Mucosa of descending colon (tissue), 3 donors: Measurements from ENCODE around the gene INPP5A. TPM values are rescaled to one million over a fixed set of nuclear protein-coding genes. Genes with fewer than 3 reads are reported as not detected.

Source experiments
- ATAC-seq: fragments of 200-7000 bp; cut with Tn5 transposase; one replicate; pipeline ENCODE4 v1.9.1; 2020; ENCODE audit warnings: mild to moderate bottlenecking, moderate library complexity
- DNase-seq, 3 donors: peaks; one replicate each; pipeline ENCODE4 v3.0.0-alpha.2; 2020
- H3K36me3 ChIP-seq: fragments of 200-600 bp; one replicate; pipeline ENCODE4 v1.8.0; 2021; ENCODE audit warnings: low read depth, mild to moderate bottlenecking
- H3K4me1 ChIP-seq: fragments of 200-600 bp; one replicate; pipeline ENCODE4 v1.8.0; 2021; ENCODE audit warnings: low read depth, mild to moderate bottlenecking
- H3K4me3 ChIP-seq: fragments of 200-600 bp; one replicate; pipeline ENCODE4 v1.8.0; 2021; ENCODE audit warnings: mild to moderate bottlenecking
- H3K9me3 ChIP-seq: fragments of 200-600 bp; one replicate; pipeline ENCODE4 v1.8.0; 2021; ENCODE audit warnings: mild to moderate bottlenecking
- intact Hi-C, 2 donors: fragments of 100-400 bp; cut with DNase I in 1 of 2; cut with micrococcal nuclease in 1 of 2; formaldehyde crosslinking; loops; one replicate each; pipeline versions ENCODE4 v1.11.0 to v1.11.1; 2022; cut with DNase I, micrococcal nuclease
- total RNA-seq, 3 donors: library from RNA; stranded (reverse); fragmentation: NEBNext Ultra II Directional in 2 of 3; extraction: Animal tissue kit (Norgen Biotek cat#: 25700) in 2 of 3; gene quantifications; one replicate each; pipeline versions ENCODE4 v1.2.1 to v1.2.4, GENCODE V29; 2021 to 2023
- TF ChIP-seq, protein P1 (sequence below): fragments of 200-600 bp; IDR thresholded peaks from one replicate; pipeline ENCODE4 v1.8.0; 2022; ENCODE audit warnings: antibody characterized with exemption, mild to moderate bottlenecking
- donor health status: DM: no; HTN: no; CAD: no; lungs with moderate emphysema.
- donor health status: DM: no; HTN: no; CAD: no.
- donor health status: DM: no; HTN: yes; CAD: no.

Gene INPP5A
- total RNA-seq, 3 donors from 2014 or later: 31.7 to 92.8 (median 32.0) TPM

DNA sequence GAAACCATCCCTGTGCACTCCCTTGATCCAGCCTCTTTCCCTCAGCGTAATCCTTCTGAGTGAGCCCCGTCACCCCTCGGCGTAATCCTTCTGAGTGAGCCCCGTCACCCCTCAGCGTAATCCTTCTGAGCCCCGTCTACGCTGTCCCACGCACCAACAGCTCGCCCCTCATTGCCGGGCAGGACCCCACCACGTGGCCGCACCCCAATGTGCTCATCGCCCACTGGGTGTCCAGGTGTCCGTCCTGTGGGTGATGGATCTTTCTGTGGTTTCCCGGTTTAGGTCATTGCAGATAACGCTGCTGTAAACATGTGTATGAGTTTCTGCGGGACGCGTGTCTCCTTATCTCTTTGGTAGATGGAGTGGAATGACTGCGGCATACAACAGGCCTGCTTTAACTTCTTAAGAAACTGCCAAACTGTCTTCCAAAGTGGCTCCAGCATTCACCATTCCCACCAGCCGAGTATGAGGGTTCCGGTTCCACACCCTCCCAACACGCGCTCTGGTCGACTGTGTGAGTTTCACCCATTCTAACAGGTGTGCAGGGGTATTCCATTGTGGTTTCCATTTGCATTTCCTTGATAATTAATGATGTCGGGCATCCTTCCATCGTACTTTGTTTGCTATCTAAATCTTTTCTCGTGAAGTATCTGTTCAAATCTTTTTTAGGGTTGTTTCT is 290.4 kb downstream of the INPP5A start:
- no peaks in the 10 kb centered on the region for H3K36me3 ChIP-seq
- no peaks in the 10 kb centered on the region for H3K4me1 ChIP-seq
- DNase-seq (no peak), ATAC-seq (no peak)
- no peaks in the 10 kb centered on the region for H3K9me3 ChIP-seq
- intact Hi-C loops: no loop called here
- no peak overlapping the region for H3K4me3 ChIP-seq
- TF ChIP-seq, protein P1, sequence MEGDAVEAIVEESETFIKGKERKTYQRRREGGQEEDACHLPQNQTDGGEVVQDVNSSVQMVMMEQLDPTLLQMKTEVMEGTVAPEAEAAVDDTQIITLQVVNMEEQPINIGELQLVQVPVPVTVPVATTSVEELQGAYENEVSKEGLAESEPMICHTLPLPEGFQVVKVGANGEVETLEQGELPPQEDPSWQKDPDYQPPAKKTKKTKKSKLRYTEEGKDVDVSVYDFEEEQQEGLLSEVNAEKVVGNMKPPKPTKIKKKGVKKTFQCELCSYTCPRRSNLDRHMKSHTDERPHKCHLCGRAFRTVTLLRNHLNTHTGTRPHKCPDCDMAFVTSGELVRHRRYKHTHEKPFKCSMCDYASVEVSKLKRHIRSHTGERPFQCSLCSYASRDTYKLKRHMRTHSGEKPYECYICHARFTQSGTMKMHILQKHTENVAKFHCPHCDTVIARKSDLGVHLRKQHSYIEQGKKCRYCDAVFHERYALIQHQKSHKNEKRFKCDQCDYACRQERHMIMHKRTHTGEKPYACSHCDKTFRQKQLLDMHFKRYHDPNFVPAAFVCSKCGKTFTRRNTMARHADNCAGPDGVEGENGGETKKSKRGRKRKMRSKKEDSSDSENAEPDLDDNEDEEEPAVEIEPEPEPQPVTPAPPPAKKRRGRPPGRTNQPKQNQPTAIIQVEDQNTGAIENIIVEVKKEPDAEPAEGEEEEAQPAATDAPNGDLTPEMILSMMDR: no peak

DNA sequence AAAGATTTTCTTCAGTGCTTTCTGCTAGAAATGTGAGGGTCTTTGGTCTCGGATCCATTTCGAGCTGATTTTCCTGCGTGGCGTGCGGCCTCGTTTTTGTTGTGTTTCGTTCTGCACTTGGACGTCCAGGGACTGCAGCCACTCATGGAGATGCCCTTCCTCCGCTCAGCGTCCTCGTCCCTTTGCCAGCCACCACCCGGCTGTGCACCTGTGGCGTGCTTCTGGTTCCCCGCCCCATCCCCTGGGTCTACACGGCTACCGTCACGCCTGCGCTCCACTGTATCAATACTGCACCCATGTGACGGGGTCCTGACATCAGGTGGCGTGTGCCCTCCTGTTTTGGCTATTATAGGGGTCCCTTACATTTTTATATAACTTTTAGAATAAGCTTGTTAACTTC is 291.1 kb downstream of the INPP5A start:
- Histone ChIP-seq H3K9me3 (no peaks in the 10 kb centered on the region), H3K4me1 (no peaks in the 10 kb centered on the region), H3K4me3 (no peak overlapping the region), H3K36me3 (no peaks in the 10 kb centered on the region)
- DNase-seq (peak in 1 of 3 donors; percentile 45), ATAC-seq (no peak)
- TF ChIP-seq, protein P1: no peak
- intact Hi-C loops: no loop called here

DNA sequence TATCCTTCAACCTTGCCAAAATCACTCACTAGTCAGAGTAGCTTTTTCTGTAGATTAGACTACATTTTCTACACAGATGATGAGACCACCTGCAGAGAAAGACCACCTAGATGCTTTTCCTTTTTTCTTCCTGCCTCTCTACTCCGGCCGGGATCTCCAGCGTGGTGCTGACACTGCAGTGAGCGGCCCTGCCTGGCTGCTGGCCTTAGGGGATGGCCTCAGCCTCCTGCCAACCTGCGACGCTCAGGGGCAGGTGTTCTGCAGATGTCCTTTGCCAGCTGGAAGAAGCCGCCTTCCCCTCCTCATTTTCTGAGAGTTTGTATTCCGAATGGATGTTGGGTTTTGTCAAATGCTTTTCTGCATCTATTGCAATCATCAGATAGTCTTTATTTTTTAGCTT is 291.8 kb downstream of the INPP5A start:
- TF ChIP-seq, protein P1: no peak
- ATAC-seq (no peak), DNase-seq (no peak)
- Histone ChIP-seq H3K9me3 (no peaks in the 10 kb centered on the region), H3K4me1 (no peaks in the 10 kb centered on the region), H3K36me3 (no peaks in the 10 kb centered on the region), H3K4me3 (no peak overlapping the region)
- intact Hi-C loops: no loop called here

DNA sequence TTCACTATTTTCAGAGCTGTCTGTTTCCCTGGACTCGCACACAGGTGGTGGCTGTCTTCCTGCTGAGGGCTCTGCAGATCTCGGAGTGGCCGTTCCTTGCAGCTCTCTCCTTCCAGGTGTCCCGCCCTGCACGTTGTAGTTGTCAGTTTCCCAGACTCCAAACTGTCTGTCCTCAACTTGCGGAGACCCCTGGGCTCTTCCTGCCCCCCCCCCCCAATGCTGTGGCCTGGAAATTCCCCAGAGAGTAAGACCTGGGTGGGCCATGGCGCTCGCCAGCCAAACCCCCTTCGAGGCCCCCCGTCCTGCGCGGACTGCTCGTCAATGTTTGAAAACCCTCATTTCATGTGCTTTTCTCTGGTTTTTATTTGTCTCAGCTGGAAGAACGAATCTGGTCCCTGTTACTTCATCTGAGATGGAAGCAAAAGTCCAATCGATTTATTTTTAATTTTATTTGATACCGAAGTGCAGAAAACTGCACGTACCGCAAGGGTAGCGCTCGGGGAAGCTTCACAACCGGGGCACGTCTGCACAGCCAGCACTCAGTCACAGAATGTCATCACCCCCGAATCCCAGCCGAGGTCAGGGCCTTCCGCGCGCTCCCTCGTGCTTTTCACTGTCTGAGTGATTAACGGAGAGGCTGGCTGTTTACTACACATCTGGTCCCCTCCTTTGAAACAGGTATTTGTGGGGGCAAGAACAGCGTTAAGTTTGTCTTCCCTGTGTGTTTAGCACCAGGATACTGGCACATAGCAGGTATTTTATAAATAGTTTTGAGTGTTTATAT is 294.8 kb downstream of the INPP5A start:
- TF ChIP-seq, protein P1: no peak
- Histone ChIP-seq H3K36me3 (no peaks in the 10 kb centered on the region), H3K4me1 (no peaks in the 10 kb centered on the region), H3K4me3 (no peak overlapping the region), H3K9me3 (no peaks in the 10 kb centered on the region)
- no peak for DNase-seq
- ATAC-seq: no peak
- intact Hi-C loops: loop anchor here in 1 of 2 donors (10.0 kb wide), 1 partner anchor 292 kb away; no protein-coding TSS in a partner anchor

Other genes with a start within 250 kb of the INPP5A start
- 10 to 100 TPM in 2 of 3 donors, 1 to 10 TPM in 1; 4.5 to 11.5 (median 11.1) TPM for gene STK32C, start 229.8 kb upstream of the INPP5A start, total RNA-seq
- gene LRRC27, start 205.6 kb upstream of the INPP5A start, total RNA-seq: 10 to 100 TPM in 2 of 3 donors, 1 to 10 TPM in 1; 6.9 to 12.2 (median 11.1) TPM
- gene PWWP2B, start 140.6 kb upstream of the INPP5A start, total RNA-seq: 10 to 100 TPM; 37.7 to 55.6 (median 41.7) TPM
- not detected for gene NKX6-2, start 248.4 kb downstream of the INPP5A start, total RNA-seq